ENCODE measurements around the gene TEX53. TPM values are rescaled to one million over a fixed set of nuclear protein-coding genes. Genes with fewer than 3 reads are reported as not detected.

The TEX53 gene
- total and polyA plus RNA-seq, 10 of the 15 experiments (the other 5 are each of a cell fraction or from before 2014, with no cell fraction given) = not detected

GRCh38 chr9:114695948-114696347, 38.3 kb upstream of the TEX53 start:
- BruUV-seq (replicated peaks) = no TSS peak
- H3K9me3 ChIP-seq (replicated peaks; ENCODE audit: control insufficient read depth, insufficient read depth, low read length) = peaks cover 10% of the 10 kb centered on the region
- H2AFZ ChIP-seq (ENCODE audit: control insufficient read depth, low read depth, low read length) = no peak overlapping the region
- H3K4me2 ChIP-seq (ENCODE audit: control insufficient read depth, insufficient read depth) = no peak overlapping the region
- TF ChIP-seq, protein P1, sequence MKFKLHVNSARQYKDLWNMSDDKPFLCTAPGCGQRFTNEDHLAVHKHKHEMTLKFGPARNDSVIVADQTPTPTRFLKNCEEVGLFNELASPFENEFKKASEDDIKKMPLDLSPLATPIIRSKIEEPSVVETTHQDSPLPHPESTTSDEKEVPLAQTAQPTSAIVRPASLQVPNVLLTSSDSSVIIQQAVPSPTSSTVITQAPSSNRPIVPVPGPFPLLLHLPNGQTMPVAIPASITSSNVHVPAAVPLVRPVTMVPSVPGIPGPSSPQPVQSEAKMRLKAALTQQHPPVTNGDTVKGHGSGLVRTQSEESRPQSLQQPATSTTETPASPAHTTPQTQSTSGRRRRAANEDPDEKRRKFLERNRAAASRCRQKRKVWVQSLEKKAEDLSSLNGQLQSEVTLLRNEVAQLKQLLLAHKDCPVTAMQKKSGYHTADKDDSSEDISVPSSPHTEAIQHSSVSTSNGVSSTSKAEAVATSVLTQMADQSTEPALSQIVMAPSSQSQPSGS (IDR thresholded peaks at IDR 0.05; ENCODE audit: low read length) = no peak
- TF ChIP-seq FOXM1 (IDR thresholded peaks at IDR 0.05; ENCODE audit: low read depth, low read length) (no peak), ZNF384 (IDR thresholded peaks at IDR 0.05; ENCODE audit: borderline replicate concordance, low read depth, low read length) (no peak), CBX5 (IDR thresholded peaks at IDR 0.05; ENCODE audit: low read depth) (no peak)
- TF ChIP-seq, protein P2, sequence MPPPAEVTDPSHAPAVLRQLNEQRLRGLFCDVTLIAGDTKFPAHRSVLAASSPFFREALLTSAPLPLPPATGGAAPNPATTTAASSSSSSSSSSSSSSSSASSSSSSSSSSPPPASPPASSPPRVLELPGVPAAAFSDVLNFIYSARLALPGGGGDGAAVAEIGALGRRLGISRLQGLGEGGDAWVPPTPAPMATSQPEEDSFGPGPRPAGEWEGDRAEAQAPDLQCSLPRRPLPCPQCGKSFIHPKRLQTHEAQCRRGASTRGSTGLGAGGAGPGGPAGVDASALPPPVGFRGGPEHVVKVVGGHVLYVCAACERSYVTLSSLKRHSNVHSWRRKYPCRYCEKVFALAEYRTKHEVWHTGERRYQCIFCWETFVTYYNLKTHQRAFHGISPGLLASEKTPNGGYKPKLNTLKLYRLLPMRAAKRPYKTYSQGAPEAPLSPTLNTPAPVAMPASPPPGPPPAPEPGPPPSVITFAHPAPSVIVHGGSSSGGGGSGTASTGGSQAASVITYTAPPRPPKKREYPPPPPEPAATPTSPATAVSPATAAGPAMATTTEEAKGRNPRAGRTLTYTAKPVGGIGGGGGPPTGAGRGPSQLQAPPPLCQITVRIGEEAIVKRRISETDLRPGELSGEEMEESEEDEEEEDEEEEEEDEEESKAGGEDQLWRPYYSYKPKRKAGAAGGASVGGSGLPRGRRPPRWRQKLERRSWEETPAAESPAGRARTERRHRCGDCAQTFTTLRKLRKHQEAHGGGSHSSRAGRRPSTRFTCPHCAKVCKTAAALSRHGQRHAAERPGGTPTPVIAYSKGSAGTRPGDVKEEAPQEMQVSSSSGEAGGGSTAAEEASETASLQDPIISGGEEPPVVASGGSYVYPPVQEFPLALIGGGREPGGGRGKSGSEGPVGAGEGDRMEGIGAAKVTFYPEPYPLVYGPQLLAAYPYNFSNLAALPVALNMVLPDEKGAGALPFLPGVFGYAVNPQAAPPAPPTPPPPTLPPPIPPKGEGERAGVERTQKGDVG (CRISPR knock-in tag; IDR thresholded peaks at IDR 0.05) = no peak
- no peak overlapping the region for H3K4me3 ChIP-seq
- ChIA-PET POLR2A (interaction anchor here (0.5 kb wide), 1 partner anchor 300 kb away, joined by 3 read pairs; no protein-coding TSS in a partner anchor), RAD21 (ENCODE audit: unreplicated experiment) (interaction anchor here (0.6 to 1.3 kb wide), 3 partner anchors 14 to 121 kb away, joined by 3 to 5 read pairs (median 5); partner anchors contain the start of gene TEX48), CTCF (interaction anchor here (1.7 to 5.9 kb wide), 2 partner anchors 11 to 15 kb away, joined by 4 to 42 read pairs; partner anchors contain the start of gene TEX48), SMC1A (ENCODE audit: uncharacterized antibody, unreplicated experiment) (interaction anchor here (2.6 kb wide), 1 partner anchor 15 kb away, joined by 17 read pairs; the partner anchor contains the start of gene TEX48)
- H4K20me1 ChIP-seq (ENCODE audit: control insufficient read depth, insufficient read depth) = no peaks in the 10 kb centered on the region; the same call in 1 of the 2 replicates
- no peak overlapping the region for H3K9ac ChIP-seq (ENCODE audit: control insufficient read depth, insufficient read depth, low read length)
- in situ Hi-C loops (cut with MboI) = no loop called here
- FAIRE-seq = no peak
- no peak for DNase-seq (ENCODE audit: low read depth, low spot score)
- intact Hi-C loops (cut with micrococcal nuclease; ENCODE audit: unreplicated experiment) = loop anchor here (10.0 kb wide), 2 partner anchors 509 to 719 kb away; no protein-coding TSS in a partner anchor
- peaks cover 44% of the 10 kb centered on the region for H3K4me1 ChIP-seq (ENCODE audit: control insufficient read depth, insufficient read depth, low read length)
- WGBS (ENCODE audit: insufficient coverage, insufficient replicate concordance, low lambda C conversion rate, missing lambda C conversion rate) = 66% methylated on average over 2 of the region's 2 CpGs
- no peak for ATAC-seq
- no peak overlapping the region for H3K27ac ChIP-seq (ENCODE audit: control insufficient read depth, insufficient read depth)
- peaks cover 3 to 11% of the 10 kb centered on the region in 2 experiments; a peak in 3 of 4 replicates for H3K27me3 ChIP-seq (replicated peaks in 1 of 2; ENCODE audit: control insufficient read depth in 2 of 2, insufficient read depth in 2 of 2, low read length in 1 of 2)
- no peaks in the 10 kb centered on the region for H3K79me2 ChIP-seq (ENCODE audit: control insufficient read depth, insufficient read depth, low read length)
- H3K36me3 ChIP-seq (ENCODE audit: control insufficient read depth in 2 of 2, insufficient read depth in 2 of 2, low read length in 1 of 2) = no peaks in the 10 kb centered on the region

Data from GM12878 (cell line).